ENCODE data around the gene FSTL4.

DNA sequence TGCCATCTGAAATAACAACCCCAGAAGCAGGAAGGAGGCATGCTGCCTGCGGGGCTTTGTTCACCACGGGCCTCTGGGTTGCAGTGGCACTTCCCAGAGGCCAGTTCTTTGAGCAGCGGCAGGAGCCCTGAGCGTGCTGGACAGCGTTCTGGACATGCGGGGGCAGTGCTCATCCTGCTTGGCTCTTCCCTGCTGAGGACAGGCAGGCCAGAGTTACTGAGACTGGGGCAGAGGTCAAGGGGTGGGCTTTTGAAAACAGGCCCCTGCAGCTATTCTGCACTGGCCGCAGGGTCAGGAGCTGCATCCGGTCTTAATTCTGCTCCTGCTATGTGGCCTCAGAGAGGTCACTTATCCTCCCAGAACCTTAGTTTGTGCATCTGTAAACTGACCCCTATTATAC, 258.6 kb downstream of the FSTL4 start:
- TF ChIP-seq, protein P1, sequence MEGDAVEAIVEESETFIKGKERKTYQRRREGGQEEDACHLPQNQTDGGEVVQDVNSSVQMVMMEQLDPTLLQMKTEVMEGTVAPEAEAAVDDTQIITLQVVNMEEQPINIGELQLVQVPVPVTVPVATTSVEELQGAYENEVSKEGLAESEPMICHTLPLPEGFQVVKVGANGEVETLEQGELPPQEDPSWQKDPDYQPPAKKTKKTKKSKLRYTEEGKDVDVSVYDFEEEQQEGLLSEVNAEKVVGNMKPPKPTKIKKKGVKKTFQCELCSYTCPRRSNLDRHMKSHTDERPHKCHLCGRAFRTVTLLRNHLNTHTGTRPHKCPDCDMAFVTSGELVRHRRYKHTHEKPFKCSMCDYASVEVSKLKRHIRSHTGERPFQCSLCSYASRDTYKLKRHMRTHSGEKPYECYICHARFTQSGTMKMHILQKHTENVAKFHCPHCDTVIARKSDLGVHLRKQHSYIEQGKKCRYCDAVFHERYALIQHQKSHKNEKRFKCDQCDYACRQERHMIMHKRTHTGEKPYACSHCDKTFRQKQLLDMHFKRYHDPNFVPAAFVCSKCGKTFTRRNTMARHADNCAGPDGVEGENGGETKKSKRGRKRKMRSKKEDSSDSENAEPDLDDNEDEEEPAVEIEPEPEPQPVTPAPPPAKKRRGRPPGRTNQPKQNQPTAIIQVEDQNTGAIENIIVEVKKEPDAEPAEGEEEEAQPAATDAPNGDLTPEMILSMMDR (IDR thresholded peaks at IDR 0.05) = no peak
- TF ChIP-seq POLR2A (IDR thresholded peaks at IDR 0.05) = no peak

Data from ovary (tissue), 3 donors.